ENCODE measurements around the gene DPYSL4. TPM values are rescaled to one million over a fixed set of nuclear protein-coding genes. Genes with fewer than 3 reads are reported as not detected.

The DPYSL4 gene
- total RNA-seq, 1 donor from 2014 or later = 31.7 TPM

GRCh38 chr10:132187430-132188138, 836 bp downstream of the DPYSL4 start:
- ATAC-seq (ENCODE audit: poor library complexity) (peak; percentile 17), DNase-seq (no peak)
- intact Hi-C loops (cut with DNase I) = no loop called here

GRCh38 chr10:132188331-132188730, 1.6 kb downstream of the DPYSL4 start:
- no peak for DNase-seq
- ATAC-seq (ENCODE audit: poor library complexity) = no peak
- intact Hi-C loops (cut with DNase I) = no loop called here

DNA sequence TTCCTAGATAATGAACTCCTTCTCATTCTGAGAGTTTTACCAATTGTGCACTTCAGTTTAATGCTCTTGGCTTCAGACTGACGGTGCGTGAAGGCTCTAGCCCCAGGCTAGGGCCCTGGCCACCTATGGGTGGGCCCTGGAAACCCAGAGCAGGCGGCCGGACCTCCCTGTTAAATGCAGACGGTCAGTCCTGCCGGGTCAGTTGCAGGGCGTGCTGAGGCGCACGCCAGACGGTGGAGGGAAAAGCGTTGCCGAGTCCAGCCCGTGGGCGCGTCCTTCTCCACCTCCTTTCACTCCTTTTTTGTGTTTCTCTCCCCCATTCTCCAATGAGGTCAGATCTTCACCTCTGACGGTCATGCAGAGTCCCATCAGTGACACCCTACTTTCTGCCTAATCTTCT, 2.3 kb downstream of the DPYSL4 start:
- DNase-seq = peak; percentile 24
- ATAC-seq (ENCODE audit: poor library complexity) = no peak
- intact Hi-C loops (cut with DNase I) = no loop called here

- DNase-seq = peak; percentile 39
- intact Hi-C loops (cut with DNase I) = no loop called here
- ATAC-seq (ENCODE audit: poor library complexity) = no peak
Observed at GRCh38 chr10:132189810-132190422, 3.2 kb downstream of the DPYSL4 start.

GRCh38 chr10:132192076-132192975, 5.6 kb downstream of the DPYSL4 start:
- ATAC-seq (ENCODE audit: poor library complexity) (no peak), DNase-seq (peak; percentile 18)
- intact Hi-C loops (cut with DNase I) = no loop called here

GRCh38 chr10:132192991-132193665, 6.4 kb downstream of the DPYSL4 start:
- DNase-seq = peak; percentile 77
- ATAC-seq (ENCODE audit: poor library complexity) = peak; percentile 71
- intact Hi-C loops (cut with DNase I) = no loop called here

GRCh38 chr10:132193907-132194552, 7.3 kb downstream of the DPYSL4 start:
- DNase-seq (peak; percentile 49), ATAC-seq (ENCODE audit: poor library complexity) (peak; percentile 64)
- intact Hi-C loops (cut with DNase I) = no loop called here

DNA sequence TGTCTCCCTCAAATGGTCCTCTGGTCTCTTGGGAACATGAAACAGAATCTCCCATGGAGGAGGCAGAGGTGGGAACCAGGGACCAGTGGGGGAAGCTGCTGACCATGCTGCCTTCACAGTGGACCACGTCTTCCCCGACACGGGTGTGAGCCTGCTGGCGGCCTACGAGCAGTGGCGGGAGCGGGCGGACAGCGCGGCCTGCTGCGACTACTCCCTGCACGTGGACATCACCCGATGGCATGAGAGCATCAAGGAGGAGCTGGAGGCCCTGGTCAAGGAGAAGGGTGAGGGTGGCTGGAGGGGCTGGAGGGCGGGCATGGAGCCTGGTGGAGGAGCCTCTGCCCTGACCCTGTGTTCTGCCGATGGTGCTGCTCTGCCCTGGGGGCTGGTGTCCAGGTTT, 8.0 kb downstream of the DPYSL4 start:
- DNase-seq (peak; percentile 13), ATAC-seq (ENCODE audit: poor library complexity) (no peak)
- intact Hi-C loops (cut with DNase I) = no loop called here

DNA sequence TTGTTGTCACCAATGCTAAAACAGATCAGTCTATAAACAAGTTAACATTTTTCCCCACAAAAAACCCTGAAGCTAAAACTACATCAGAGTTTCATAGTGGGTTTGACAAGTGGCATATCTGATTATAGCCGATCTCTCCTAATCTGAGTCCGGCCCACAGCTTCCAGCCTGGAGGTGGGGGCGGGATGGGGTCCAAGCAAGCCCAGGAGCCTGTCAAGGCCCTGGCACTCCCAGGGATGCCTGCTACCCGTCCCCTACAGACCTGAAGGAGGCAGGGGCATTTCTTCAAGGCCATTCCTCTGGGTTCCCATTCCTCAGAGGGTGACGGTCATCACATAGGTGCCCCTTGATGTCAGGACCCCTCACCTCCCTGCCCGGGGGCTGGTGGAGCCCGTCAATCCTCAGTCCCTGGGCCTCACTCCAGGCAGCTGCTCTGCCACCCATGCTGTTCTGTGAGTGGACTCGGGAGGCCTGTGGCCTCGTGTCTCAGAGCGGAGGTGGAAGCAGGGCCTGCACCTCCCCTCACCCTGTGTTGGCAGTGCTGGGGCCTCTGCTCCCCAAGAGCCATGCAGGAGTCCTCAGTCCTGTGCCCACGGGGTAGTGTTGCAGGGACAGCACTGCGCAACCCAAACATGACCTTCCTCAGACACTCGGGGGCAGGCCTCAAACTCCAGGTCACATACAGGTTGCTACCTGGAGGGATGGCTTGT, 8.8 kb downstream of the DPYSL4 start:
- intact Hi-C loops (cut with DNase I) = no loop called here
- DNase-seq (peak; percentile 23), ATAC-seq (ENCODE audit: poor library complexity) (no peak)

DNA sequence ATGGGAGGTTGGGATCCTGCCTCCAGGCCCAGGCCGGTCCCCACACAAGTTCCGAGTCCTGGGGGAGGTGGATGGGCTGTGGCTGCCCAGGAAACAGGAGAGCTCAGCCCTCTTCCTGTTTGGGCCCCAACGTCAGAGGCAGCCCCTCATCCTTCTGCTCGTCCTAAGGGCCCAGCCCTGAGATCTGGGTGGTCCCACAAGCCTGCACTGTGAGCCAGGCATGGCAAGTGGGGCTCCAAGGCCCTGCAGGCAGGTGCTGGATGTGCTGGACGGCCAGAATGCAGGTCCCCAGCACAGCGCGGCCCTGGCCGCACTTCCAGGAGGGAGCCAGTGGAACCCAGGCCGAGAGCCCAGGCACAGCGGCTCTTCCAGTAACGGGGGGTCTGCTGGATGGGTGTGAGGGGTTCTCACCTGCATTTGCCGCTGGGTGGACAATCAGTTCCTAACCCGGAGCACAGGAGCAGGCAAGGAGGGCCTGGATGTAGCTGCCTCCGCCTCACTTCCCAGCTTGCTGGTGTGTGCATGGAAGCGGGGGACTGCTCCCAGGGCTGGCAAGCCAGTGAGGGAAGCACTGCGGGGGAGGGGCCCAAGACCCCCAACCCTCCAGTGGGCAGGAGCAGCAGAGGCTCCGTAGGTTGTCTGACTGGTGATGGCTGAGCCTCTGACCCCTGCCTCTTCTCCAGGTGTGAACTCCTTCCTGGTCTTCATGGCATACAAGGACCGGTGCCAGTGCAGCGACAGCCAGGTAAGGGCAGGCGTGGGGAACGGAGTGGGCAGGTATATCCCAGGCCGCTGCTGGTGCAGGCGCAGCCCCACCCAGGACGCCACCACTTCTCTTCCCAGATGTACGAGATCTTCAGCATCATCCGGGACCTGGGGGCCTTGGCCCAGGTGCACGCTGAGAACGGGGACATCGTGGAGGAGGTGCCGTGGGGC, 9.7 kb downstream of the DPYSL4 start:
- ATAC-seq (ENCODE audit: poor library complexity) (no peak), DNase-seq (peak; percentile 31)
- intact Hi-C loops (cut with DNase I) = no loop called here

GRCh38 chr10:132197271-132198067, 10.7 kb downstream of the DPYSL4 start:
- intact Hi-C loops (cut with DNase I) = no loop called here
- peak; percentile 30 for DNase-seq
- ATAC-seq (ENCODE audit: poor library complexity) = no peak

DNA sequence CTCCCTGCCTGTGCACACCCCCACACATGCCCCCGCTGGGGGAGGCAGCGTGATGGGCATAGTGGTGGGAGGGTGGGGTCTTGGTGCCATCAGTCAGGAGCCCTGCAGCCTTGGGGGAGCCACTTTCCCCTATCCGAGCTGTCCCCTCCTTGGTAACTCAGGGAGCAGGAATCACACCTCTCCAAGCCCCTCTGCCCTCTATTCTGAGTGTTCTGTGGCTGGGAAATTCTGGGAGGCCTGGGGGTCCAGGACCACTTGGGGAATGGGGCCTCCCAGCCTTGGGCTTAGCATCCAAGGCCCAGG, 11.3 kb downstream of the DPYSL4 start:
- no peak for ATAC-seq (ENCODE audit: poor library complexity)
- DNase-seq = no peak
- intact Hi-C loops (cut with DNase I) = no loop called here

DNA sequence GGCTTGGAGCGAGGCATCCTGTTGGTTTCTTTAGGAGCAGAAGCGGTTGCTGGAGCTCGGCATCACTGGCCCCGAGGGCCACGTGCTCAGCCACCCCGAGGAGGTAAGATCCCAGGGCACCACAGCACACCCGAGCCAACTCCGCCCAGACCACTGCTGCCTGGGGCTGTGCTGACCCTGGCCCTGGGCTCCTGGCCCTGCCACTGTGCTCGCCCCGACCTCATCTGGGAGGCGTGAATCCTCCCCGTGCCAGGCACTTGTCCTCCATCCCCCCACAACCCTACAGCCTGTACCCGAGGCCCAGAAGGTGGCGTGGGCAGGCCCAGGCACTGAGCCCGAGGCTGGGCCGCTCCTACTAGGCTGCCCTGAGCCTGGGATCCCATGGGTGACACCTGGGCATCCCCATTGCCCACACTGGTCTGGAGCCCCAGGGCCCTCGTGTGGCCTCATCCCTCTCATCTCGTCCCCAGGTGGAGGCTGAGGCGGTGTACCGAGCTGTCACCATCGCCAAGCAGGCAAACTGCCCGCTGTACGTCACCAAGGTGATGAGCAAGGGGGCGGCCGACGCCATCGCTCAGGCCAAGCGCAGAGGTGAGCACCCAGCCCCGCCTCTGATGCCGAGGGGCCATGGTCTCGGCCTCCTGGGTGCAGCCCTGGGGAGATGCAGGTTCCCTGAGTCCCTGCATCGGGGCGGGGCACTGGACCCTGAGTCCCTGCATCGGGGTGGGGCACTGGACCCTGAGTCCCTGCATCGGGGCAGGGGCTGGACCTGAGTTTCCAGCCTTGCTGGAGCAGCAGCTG, 11.8 kb downstream of the DPYSL4 start:
- intact Hi-C loops (cut with DNase I) = no loop called here
- ATAC-seq (ENCODE audit: poor library complexity) (no peak), DNase-seq (peak; percentile 40)

GRCh38 chr10:132199268-132199853, 12.6 kb downstream of the DPYSL4 start:
- intact Hi-C loops (cut with DNase I) = no loop called here
- DNase-seq = no peak
- no peak for ATAC-seq (ENCODE audit: poor library complexity)

DNA sequence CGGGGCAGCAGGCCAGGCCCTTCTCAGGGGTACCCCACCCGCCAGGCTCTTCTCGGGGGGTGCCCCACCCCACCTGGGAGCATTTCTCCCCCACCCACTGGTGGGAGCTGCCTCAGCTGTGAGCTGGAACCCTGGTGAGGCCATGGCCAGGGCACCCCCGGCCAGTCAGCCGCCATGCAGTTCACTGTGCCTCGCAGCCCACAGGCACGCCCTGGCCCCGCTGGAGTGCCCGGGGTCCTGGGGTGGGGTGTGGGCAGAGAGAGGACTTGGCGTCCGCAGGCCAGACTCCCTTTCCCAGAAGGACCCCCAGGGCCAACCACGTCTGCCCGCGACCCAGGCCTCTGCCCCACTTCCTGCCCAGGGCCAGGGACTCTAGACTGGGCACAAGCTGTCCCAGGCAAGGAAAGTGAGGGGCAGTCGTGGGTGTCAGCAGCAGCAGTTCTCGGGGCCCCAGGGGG, 13.1 kb downstream of the DPYSL4 start:
- intact Hi-C loops (cut with DNase I) = no loop called here
- no peak for ATAC-seq (ENCODE audit: poor library complexity)
- peak; percentile 31 for DNase-seq

Measured in Right ventricle myocardium superior (tissue), 1 donor.